Measurements from ENCODE around the gene ELOB. TPM values are rescaled to one million over a fixed set of nuclear protein-coding genes. Genes with fewer than 3 reads are reported as not detected.
A peak's percentile ranks its signal among the peaks of the same experiment; 100 is the strongest.

ELOB gene
- total RNA-seq, 1 donor = 195 TPM

DNA sequence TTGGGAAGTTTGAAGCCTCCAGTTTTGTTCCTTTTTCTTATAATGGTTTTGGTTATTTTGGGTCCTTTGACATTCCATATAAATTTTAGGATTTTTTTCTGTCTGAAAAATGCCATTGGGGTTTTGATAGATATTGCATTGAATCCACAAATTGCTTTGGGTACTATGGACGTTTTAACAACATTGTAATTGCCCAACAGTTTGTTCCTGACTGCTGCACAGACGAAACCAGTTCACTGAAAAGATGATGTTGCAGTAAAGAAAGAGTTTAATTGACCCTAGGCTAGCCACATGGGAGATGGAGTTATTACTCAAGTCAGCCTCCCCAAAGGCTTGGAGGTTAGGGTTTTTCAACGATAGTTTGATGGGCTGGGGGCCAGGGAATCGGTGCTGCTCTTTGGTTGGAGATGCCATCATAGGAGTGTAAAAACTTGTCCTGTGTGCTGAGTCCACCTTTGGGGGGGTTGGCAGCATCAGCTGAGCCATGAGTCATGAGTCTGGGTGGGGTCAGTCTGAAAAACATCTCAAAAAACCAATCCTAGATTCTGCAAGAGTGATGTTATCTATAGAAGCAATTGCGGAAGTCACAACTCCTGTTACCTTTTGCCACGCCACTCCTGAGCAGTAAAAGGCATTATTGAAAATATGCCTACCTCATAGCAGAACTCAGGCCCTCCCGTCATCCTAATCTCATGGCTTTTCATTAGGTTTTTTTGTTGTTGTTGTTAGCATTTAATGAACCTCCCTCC, 18.5 kb upstream of the ELOB start:
- Histone ChIP-seq H3K27me3 (ENCODE audit: insufficient read depth, low read length) (peaks cover 32% of the 10 kb centered on the region), H2AFZ (ENCODE audit: low read length) (no peak overlapping the region)

DNA sequence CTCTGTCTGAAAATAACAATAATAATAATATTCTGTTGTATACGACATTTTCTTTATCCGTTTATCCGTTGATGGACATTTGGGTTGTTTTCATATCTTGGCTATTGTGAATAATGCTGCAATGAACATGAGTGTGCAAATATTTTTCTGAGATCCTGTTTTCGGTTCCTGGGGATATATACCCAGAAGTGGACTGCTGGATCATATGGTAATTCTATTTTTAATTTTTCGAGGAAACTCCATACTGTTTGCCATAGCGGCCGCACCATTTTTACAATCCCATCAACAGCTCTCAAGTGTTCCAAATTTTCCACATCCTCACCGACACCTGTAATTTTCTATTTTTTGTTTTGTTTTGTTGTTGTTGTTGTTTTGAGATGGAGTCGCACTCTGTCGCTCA, 15.9 kb upstream of the ELOB start:
- Histone ChIP-seq H3K79me2 (ENCODE audit: insufficient read depth, low read length) (no peaks in the 10 kb centered on the region), H3K4me1 (ENCODE audit: insufficient read depth, low read length) (no peaks in the 10 kb centered on the region), H3K36me3 (ENCODE audit: insufficient read depth, low read length) (no peaks in the 10 kb centered on the region), H3K4me3 (ENCODE audit: insufficient read depth, low read length) (no peak overlapping the region), H2AFZ (ENCODE audit: low read length) (no peak overlapping the region), H4K20me1 (ENCODE audit: insufficient read depth, low read length) (no peaks in the 10 kb centered on the region), H3K27ac (ENCODE audit: low read depth, low read length) (no peak overlapping the region), H3K9me3 (ENCODE audit: low read depth, low read length) (no peaks in the 10 kb centered on the region), H3K4me2 (ENCODE audit: insufficient read depth, low read length) (no peak overlapping the region), H3K27me3 (ENCODE audit: insufficient read depth, low read length) (peaks cover 52% of the 10 kb centered on the region)
- no peak for DNase-seq (ENCODE audit: insufficient read length, low spot score, missing footprints)
- TF ChIP-seq, protein P1, sequence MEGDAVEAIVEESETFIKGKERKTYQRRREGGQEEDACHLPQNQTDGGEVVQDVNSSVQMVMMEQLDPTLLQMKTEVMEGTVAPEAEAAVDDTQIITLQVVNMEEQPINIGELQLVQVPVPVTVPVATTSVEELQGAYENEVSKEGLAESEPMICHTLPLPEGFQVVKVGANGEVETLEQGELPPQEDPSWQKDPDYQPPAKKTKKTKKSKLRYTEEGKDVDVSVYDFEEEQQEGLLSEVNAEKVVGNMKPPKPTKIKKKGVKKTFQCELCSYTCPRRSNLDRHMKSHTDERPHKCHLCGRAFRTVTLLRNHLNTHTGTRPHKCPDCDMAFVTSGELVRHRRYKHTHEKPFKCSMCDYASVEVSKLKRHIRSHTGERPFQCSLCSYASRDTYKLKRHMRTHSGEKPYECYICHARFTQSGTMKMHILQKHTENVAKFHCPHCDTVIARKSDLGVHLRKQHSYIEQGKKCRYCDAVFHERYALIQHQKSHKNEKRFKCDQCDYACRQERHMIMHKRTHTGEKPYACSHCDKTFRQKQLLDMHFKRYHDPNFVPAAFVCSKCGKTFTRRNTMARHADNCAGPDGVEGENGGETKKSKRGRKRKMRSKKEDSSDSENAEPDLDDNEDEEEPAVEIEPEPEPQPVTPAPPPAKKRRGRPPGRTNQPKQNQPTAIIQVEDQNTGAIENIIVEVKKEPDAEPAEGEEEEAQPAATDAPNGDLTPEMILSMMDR (IDR thresholded peaks at IDR 0.05; ENCODE audit: extremely low read depth, low read depth, low read length) = no peak

More for the DNA sequence above, 18.5 kb upstream of the ELOB start:
- Histone ChIP-seq H3K36me3 (ENCODE audit: insufficient read depth, low read length) (no peaks in the 10 kb centered on the region), H3K27ac (ENCODE audit: low read depth, low read length) (no peak overlapping the region), H3K4me1 (ENCODE audit: insufficient read depth, low read length) (no peaks in the 10 kb centered on the region), H4K20me1 (ENCODE audit: insufficient read depth, low read length) (no peaks in the 10 kb centered on the region), H3K4me3 (ENCODE audit: insufficient read depth, low read length) (no peak overlapping the region), H3K4me2 (ENCODE audit: insufficient read depth, low read length) (no peak overlapping the region), H3K79me2 (ENCODE audit: insufficient read depth, low read length) (no peaks in the 10 kb centered on the region), H3K9me3 (ENCODE audit: low read depth, low read length) (no peaks in the 10 kb centered on the region)
- TF ChIP-seq, protein P1 (IDR thresholded peaks at IDR 0.05; ENCODE audit: extremely low read depth, low read depth, low read length) = no peak
- DNase-seq (ENCODE audit: insufficient read length, low spot score, missing footprints) = peak; percentile 26

DNA sequence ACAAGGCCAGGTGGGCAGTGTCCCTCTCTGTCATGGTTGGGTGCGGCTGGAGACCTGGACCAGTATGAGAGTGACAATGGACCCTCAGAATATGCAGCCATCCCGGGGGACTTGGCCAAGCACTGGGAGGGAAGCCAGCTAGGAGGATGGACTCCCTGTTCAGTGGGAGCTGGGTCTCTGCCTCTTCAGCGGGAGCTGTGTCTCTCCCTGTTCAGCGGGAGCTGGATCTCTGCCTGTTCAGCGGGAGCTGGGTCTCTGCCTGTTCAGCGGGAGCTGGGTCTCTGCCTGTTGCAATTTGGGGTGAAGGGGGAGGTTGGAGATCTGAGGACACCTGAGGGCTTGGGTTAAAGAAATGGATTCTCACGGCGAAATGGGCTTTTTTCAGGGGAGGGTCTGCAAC, 14.1 kb upstream of the ELOB start:
- TF ChIP-seq, protein P1 (IDR thresholded peaks at IDR 0.05; ENCODE audit: extremely low read depth, low read depth, low read length) = no peak
- Histone ChIP-seq H3K4me3 (ENCODE audit: insufficient read depth, low read length) (no peak overlapping the region), H4K20me1 (ENCODE audit: insufficient read depth, low read length) (no peaks in the 10 kb centered on the region), H2AFZ (ENCODE audit: low read length) (no peak overlapping the region), H3K4me2 (ENCODE audit: insufficient read depth, low read length) (no peak overlapping the region), H3K36me3 (ENCODE audit: insufficient read depth, low read length) (no peaks in the 10 kb centered on the region), H3K27me3 (ENCODE audit: insufficient read depth, low read length) (peaks cover 59% of the 10 kb centered on the region), H3K4me1 (ENCODE audit: insufficient read depth, low read length) (no peaks in the 10 kb centered on the region), H3K27ac (ENCODE audit: low read depth, low read length) (no peak overlapping the region), H3K9me3 (ENCODE audit: low read depth, low read length) (no peaks in the 10 kb centered on the region), H3K79me2 (ENCODE audit: insufficient read depth, low read length) (no peaks in the 10 kb centered on the region)
- peak; percentile 56 for DNase-seq (ENCODE audit: insufficient read length, low spot score, missing footprints)

DNA sequence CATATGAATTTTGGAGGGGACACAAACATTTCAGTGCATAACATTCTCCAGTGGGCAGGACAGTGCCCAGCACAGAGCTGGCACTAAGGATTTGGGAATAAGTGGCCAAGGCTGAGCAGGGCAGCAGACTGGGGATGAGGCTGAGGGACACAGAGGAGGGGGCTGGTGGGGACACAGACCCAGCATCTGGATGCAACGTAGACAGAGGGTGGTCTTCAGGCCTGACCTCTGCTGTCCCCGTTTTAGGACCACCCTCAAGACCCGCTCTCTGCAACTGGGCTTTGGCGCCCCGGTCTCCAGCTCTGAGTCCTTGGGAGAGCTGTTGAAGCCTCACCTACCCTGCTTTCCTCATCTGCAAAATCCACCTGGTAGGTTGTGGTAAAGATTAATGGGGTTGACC, 13.6 kb upstream of the ELOB start:
- no peak for DNase-seq (ENCODE audit: insufficient read length, low spot score, missing footprints)
- peaks cover 59% of the 10 kb centered on the region for H3K27me3 ChIP-seq (ENCODE audit: insufficient read depth, low read length)

More for the DNA sequence above, 13.6 kb upstream of the ELOB start:
- H3K9me3 ChIP-seq (ENCODE audit: low read depth, low read length) = no peaks in the 10 kb centered on the region
- no peaks in the 10 kb centered on the region for H4K20me1 ChIP-seq (ENCODE audit: insufficient read depth, low read length)
- H3K36me3 ChIP-seq (ENCODE audit: insufficient read depth, low read length) = no peaks in the 10 kb centered on the region
- no peak overlapping the region for H2AFZ ChIP-seq (ENCODE audit: low read length)
- H3K4me3 ChIP-seq (ENCODE audit: insufficient read depth, low read length) = no peak overlapping the region
- TF ChIP-seq, protein P1 (IDR thresholded peaks at IDR 0.05; ENCODE audit: extremely low read depth, low read depth, low read length) = no peak
- H3K4me2 ChIP-seq (ENCODE audit: insufficient read depth, low read length) = no peak overlapping the region
- H3K79me2 ChIP-seq (ENCODE audit: insufficient read depth, low read length) = no peaks in the 10 kb centered on the region
- H3K4me1 ChIP-seq (ENCODE audit: insufficient read depth, low read length) = no peaks in the 10 kb centered on the region
- H3K27ac ChIP-seq (ENCODE audit: low read depth, low read length) = no peak overlapping the region

All from osteoblast (primary cell).